RCC 7860 (cell line): ENCODE results near the gene PUM1.

ENCODE experiments used
- DNase-seq: peaks from one replicate; pipeline ENCODE4 v3.0.0-alpha.2; 2015; ENCODE audit warnings: low spot score
- FAIRE-seq: peaks from 2 replicates; lab custom pipeline; 2012; peaks lifted over from hg19 to GRCh38; lab: Jason Lieb, UNC

Gene PUM1

GRCh38 chr1:31032266-31032665 lies 33.3 kb downstream of the PUM1 start:
- FAIRE-seq: no peak
- DNase-seq: no peak

GRCh38 chr1:31031330-31032143 lies 34.0 kb downstream of the PUM1 start:
- FAIRE-seq: no peak
- no peak for DNase-seq

GRCh38 chr1:31029026-31029425 lies 36.5 kb downstream of the PUM1 start:
- DNase-seq (no peak), FAIRE-seq (no peak)

DNA sequence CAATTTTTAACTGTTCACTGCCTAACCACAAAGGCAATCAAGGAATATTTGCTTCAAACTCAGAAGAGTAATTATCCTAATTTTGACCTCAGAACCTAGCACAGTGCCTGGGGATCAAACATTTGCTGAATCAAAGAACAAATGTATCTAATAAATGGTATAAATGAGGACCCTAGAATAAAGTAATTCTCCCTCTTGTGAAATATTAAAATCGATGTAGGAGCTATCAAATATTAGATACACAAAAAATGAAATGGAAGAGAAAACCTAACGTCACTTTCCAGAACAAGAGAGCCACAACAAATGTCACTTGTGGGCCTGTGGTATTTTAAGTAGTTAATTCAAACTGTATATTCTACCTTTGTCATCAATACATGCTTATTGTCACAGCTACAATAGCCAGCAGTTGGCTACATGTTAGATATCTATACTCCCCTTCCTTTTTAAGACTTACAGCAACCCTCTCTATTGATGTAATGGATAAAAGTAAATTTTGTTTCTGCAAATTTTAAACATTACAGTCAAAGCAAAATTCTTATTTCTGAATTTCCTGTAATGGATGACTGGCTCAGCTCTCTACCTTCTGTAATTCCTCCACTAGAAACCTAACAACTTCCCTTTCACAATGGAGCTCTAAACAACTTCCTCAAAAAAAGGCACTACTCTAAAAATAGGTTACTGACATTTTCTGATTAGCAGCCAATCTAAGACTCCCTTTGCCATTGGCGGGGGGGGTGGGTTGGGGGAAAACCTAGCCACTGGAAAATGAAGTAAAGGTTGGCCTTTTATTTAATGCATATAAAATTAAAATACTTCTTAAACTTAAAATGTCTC lies 37.6 kb downstream of the PUM1 start:
- DNase-seq (no peak), FAIRE-seq (no peak)

DNA sequence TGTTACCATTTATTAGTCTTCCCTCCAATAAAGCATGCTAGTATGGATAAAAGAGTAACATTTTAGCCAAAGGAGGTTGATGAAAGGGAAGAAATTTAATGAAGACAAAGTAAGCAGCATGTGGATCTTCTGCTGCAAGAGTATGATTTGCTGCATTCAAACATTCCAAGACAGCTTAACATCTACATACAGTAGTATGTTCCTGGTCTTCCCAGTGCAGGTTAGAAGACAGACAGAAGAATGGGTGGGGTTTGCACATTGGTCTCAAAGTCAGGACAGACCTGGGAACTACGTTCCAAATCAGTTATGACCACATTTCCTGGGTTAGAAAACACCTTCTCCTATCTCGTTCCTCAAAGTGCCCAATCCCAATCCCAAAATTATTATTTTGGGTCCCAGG lies 43.3 kb downstream of the PUM1 start:
- FAIRE-seq (no peak), DNase-seq (no peak)

DNA sequence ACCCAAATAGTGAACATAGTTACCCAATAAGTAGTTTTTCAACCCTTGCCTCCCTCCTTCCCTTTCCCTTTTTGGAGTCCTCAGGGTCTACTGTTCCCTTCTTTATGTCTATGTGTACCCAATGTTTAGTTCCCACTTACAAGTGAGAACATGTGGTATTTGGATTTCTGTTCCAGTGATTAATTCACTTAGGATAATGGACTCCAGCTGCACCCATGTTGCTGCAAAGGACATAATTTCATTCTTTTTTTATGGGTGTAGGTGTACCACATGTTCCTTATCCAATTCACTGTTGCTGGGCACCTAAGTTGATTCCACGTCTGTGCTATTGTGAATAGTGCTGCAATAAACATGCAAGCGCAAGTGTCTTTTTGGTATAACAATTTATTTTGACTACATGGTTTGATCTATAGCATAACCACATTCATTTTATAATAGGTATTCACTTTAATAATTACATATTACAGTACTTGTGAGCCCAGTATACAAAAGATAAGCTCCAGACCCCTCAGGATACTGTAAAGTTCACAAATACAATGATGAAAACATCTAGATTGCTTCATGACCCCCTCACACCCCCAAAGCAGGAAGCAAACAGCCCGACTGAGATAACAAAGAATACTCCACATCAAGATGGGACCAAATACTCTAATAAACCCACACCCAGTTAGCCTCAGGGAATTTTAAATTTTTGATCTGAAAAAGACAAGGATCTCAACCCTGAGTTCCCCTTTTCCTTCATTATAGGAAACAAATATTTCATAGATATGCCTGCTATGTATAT lies 45.3 kb downstream of the PUM1 start:
- DNase-seq (no peak), FAIRE-seq (no peak)

DNA sequence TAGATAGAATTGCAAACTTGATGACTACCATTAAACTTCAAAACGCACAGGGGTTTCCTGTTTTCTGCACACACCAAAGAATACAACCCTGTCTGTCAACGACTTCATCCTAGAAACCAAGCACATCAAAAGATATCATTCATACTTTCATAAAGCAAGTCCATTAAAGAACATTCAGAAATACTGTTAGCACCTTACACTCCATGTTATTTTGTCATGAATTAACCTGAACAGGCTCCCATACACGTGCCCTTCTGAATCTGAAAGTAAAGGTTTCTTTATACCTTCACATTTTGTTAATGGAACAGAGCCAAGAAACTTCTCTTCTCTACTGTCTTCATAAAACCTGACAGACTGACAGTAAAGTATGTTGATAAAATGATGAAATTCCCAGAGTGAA lies 46.1 kb downstream of the PUM1 start:
- DNase-seq (no peak), FAIRE-seq (no peak)

- DNase-seq (no peak), FAIRE-seq (no peak)
These were observed 48.6 kb downstream of the PUM1 start for GRCh38 chr1:31016868-31017267.

DNA sequence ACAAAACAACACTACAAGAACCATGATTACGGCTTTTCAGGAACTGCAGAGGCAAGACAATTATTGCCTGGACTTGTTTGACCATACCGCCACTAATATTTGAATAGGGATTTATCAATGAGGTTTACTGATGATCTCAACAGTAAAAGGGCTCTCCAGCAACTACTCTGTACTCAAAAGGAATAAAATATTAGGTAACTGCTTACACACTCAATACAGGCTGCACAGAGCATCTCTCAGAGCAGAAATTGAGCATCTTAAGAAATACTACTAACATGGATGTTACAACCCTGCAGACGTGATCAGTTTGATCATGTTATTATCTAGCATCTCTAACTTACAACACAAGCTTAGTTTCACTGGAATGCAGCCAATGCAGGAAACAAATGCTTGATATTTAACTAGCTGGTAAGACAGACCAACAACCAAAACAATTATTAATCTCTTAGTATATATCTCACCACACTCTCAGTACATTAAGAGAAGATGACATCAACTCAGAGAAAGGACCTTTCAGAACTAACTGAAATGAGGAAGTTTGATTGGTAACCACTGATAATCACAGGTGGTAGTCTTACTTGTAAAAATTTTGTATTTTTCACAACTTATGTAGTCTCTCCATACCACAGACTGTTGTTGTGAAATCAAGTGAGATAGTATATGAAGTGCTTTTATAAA lies 52.2 kb downstream of the PUM1 start:
- FAIRE-seq (peak; percentile 96), DNase-seq (peak; percentile 74)

DNA sequence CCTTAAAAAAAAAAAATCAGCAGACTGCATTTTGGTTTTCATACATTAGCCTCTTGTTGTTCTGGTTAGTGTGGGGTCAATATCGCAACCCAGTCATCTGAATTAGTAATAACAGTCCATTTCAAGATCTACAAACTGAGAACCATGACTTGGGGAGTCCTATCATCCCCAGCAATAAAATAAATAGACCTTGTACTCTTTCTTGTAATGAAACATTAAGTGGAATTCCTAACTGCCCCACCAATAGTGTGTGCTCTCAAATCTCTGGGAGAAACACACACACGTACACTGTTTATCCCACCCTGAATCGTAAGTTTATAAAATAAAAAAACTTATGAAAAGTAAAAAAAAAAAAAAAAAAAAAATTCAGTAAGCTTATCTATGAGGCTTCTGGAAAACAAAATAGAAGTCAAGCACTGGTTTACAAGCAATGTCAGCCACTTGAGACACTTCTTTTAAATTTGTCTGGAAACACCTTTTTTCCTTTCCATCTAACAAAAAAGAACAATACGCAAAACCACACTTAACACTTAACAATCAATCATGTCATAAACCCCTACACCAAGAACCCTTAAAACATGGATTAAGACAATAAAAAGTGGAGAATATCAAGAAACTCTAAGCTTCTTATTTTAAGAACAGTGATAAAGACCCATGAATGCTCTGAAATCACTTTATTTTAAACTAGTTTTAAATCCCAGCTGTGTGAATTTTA lies 53.1 kb downstream of the PUM1 start:
- no peak for FAIRE-seq
- no peak for DNase-seq

DNA sequence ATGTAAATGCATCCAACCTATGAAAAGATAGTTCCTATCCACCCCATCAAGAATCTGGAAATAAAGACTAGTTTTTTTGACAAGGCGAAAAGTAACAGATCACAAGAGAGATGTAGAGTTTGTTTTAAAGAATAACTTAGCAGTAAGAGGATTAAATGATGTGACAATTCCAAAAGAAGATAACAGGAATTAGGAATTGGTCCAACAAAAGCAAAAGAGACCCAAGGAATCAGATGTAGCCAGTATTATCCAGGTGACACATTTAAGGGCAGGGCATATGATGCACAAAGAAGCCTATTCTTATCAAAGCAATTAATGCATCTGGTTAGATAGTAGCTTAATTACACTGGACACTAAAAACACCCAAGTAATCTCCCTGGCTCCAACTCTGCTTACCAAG lies 53.8 kb downstream of the PUM1 start:
- FAIRE-seq (no peak), DNase-seq (no peak)

- DNase-seq (peak; percentile 35), FAIRE-seq (peak; percentile 59)
These were observed 55.2 kb downstream of the PUM1 start for GRCh38 chr1:31010086-31010989.

DNA sequence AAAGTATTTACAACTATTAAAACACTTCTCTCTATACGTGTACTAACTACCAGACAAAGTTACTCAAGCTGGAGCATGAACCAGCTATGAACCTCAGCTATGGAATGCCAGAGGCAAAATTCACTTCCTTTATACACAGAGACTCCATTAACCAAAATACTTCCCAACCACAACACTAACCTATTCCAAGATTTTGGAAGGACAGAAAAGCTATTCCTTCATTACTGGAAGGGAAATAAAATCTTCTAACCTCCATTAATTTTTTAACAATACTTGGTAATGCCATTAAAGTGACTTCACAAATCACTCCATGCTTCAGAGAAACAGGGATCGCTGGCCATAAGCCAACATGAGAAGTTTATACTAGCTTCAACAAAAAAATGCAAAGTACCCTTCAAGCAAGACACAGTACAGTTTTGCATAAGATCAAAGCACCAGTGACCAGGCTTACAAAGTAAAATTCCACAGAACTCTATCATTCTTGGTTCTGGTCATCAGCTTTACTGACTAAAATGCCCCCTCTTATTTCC lies 58.0 kb downstream of the PUM1 start:
- peak; percentile 50 for DNase-seq
- peak; percentile 86 for FAIRE-seq

DNA sequence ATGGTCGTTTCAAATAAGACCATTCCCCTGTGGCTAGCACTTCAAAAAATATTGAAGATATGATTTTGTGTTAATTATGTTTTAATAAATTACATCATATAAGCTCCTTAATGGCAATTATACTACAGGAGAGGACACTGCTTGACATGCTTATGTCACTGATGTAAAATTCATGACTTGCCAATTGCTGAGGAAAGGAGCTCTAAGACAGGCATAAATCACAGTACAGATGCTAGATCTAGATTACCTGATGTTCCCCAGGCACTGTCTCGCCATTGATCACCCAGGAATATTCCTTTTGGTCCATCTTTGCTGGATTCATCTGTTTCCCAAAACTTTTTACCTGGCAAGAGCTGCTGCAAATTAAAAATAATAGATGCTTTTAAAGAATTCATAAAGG lies 58.8 kb downstream of the PUM1 start:
- DNase-seq: no peak
- no peak for FAIRE-seq

DNA sequence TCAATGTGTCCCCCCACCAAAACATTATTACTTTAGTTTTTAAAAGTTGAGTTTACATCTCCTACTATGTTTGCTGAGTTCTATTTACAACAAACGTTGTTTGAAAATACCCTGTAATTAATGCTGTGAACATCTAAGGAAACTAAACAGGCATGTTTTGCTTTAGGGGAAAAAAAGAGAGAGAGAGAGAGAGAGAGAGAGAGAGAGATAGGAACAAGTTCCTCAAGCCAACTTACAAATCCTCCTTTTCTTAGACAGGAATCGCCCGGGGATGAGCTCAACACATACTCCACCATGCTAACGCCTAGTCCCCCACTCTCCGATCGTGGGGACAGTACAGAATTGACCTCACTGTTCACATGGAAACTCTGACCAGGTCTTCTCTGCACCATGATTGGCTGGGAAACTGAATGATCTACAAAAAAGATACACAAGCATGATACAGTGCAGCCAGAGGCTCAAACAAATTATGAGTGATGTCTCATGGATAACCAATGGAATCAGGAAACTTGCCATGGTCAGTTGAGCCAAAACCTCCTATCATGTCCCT lies 59.8 kb downstream of the PUM1 start:
- DNase-seq (no peak), FAIRE-seq (no peak)

DNA sequence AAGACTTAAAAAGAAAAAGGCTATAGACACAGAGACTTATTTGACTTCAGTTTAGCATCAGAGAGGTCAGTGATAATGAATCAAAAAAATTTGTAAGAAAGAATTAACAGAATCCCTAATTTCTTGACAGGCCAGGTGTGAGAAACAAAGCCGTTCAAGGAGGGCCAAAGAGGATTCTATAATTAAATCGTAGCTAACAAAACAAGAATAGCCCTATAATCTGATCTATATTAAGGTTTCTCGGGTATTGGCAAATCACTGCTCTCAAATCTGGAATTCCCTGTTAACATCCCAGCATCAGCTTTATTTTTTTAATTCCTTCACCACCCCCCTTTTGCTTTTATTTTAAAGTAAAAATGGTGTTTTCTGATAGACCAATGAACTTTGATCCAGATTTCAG lies 60.3 kb downstream of the PUM1 start:
- no peak for DNase-seq
- no peak for FAIRE-seq

DNA sequence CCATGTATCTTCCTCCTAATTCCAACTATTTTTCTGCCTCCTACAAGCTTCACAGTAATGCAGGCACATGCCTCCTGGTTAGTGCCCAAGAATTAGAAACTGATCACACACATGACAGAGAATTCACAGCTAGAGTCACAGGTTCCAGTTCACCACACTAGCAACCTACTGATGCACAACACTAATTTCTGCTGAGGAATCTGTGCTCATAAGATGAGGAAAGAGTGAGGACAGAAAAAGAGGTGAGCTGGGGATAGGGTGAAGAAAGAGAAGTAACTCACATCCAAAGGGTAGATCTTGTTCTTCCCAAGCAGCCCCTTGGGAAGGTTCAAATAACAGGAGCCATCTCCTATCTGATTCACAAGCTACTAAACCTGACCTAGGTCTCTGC lies 61.3 kb downstream of the PUM1 start:
- FAIRE-seq: peak; percentile 79

DNA sequence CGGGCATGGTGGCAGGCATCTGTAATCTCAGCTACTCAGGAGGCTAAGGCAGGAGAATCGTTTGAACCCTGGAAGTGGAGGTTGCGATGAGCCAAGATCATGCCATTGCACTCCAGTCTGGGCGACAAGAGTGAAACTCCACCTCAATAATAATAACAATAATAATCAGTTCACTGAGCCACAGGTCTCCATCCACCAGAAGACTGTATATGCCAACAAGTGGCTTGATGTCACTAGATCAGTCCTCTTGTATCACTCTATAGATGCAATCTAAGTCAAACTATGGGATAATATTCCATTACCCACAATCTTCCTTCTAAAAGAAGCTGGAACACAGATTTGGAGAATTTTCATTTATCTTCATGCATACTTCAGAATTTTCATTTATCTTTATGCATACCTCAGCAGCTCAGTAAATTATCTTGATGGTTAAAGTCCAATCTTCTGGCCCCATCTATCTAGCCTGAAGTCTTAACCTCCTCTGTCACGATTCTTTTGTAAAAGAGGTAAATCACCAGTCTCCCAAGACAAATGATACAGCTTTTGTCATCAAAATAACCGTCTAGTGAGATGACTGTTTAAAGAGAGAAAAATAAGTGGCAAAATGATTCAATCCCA lies 61.8 kb downstream of the PUM1 start:
- FAIRE-seq (no peak), DNase-seq (no peak)

More for the DNA sequence above, 61.3 kb downstream of the PUM1 start:
- DNase-seq: peak; percentile 15
